Measurements from ENCODE around the gene CTBP2. TPM values are rescaled to one million over a fixed set of nuclear protein-coding genes. Genes with fewer than 3 reads are reported as not detected.

The CTBP2 gene
- total RNA-seq, 1 donor from 2014 or later: 90.6 TPM

DNA sequence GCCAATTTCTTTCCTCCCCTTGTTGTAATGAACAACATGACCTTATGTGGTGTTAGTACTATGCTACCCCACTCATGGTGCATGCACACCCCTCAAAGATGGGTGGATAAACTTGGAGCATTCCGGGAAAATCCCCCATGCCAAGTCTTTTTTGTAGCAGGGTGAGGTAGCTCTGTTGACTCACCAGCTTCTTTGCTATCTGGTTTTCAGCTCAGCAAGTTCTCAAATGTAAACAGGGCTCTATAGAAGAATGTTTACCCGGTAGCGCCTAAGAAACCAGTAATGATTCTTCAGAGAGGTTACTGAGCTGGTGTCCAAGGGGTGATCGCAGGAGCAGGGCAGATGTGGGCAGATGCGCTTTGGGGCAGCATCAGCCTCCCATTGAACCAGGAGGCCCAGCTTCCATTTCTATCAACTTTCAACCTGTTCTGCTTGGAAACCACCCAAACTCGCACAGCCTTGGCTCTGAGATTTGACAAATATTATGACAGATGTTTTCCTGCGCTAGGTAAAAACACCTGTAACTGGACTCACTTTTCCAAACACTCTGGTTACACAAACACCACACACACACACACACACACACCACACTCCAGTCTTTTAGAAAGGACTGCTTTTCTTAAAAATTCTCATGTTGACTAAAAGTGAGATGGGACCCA is 130.7 kb downstream of the CTBP2 start:
- Mint-ChIP-seq H3K36me3 (ENCODE audit: low read depth) (peaks cover 4% of the 10 kb centered on the region), H3K27me3 (ENCODE audit: low read depth) (no peaks in the 10 kb centered on the region), H3K4me3 (ENCODE audit: unreplicated experiment) (no peak overlapping the region), H3K27ac (ENCODE audit: unreplicated experiment) (peak overlapping the region; percentile 84), H3K4me1 (ENCODE audit: low read depth) (peaks cover 68% of the 10 kb centered on the region), H3K9me3 (ENCODE audit: low read depth) (no peaks in the 10 kb centered on the region)
- TF ChIP-seq, protein P1, sequence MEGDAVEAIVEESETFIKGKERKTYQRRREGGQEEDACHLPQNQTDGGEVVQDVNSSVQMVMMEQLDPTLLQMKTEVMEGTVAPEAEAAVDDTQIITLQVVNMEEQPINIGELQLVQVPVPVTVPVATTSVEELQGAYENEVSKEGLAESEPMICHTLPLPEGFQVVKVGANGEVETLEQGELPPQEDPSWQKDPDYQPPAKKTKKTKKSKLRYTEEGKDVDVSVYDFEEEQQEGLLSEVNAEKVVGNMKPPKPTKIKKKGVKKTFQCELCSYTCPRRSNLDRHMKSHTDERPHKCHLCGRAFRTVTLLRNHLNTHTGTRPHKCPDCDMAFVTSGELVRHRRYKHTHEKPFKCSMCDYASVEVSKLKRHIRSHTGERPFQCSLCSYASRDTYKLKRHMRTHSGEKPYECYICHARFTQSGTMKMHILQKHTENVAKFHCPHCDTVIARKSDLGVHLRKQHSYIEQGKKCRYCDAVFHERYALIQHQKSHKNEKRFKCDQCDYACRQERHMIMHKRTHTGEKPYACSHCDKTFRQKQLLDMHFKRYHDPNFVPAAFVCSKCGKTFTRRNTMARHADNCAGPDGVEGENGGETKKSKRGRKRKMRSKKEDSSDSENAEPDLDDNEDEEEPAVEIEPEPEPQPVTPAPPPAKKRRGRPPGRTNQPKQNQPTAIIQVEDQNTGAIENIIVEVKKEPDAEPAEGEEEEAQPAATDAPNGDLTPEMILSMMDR (IDR thresholded peaks at IDR 0.05): no peak
- DNase-seq (ENCODE audit: low spot score): no peak

DNA sequence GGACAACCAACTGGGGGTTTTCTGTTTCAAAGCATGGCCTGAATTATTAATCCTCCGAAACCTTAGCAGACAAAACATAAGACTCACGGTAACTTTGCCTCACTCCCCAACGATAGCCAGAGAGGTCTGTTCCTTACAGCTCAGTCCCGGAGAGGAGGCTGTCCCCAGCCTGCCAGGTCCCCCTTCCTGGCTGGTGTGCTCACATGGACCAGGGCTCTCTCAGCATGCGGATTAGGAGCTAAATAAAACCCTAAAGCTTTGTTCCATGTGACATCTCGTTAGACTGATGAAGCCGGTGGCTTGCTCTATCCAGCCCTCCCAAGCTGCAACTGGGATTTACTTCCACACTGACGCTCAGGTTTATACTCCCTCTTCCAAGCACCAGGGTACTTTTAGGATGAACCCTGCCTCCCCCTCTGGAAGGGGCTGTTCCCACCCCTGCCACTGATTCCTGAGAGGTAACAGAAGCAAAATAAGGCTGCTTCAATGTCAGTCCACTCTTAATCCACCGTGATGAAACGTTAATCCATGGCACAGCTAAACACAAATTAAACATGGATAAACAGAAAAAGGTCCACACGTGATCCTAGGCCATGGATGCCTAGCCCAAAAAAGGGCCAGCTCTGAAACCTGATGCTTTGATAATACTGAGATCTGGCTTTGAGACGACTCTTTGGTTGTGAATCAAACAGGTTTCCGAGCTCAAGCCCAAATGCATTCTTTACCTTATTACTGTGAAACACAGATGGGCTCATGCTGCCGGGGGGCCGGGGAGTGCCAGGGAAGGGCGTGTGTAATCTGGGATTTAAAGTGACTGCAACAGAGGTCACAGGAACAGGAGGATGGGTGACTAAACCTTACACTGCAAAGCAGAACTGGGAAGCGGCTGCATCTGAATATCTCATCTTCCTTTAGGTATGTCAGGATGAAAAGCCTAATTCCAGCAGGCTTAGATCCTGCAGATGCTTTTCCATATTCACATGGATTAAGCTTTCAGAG is 132.2 kb downstream of the CTBP2 start:
- H3K27me3 Mint-ChIP-seq (ENCODE audit: low read depth): no peaks in the 10 kb centered on the region
- no peaks in the 10 kb centered on the region for H3K9me3 Mint-ChIP-seq (ENCODE audit: low read depth)
- peaks cover 71% of the 10 kb centered on the region for H3K4me1 Mint-ChIP-seq (ENCODE audit: low read depth)
- H3K36me3 Mint-ChIP-seq (ENCODE audit: low read depth): peaks cover 6% of the 10 kb centered on the region
- TF ChIP-seq, protein P1 (IDR thresholded peaks at IDR 0.05): no peak
- no peak overlapping the region for H3K4me3 Mint-ChIP-seq (ENCODE audit: unreplicated experiment)
- H3K27ac Mint-ChIP-seq (ENCODE audit: unreplicated experiment): peak overlapping the region; percentile 58
- DNase-seq (ENCODE audit: low spot score): peak; percentile 38

DNA sequence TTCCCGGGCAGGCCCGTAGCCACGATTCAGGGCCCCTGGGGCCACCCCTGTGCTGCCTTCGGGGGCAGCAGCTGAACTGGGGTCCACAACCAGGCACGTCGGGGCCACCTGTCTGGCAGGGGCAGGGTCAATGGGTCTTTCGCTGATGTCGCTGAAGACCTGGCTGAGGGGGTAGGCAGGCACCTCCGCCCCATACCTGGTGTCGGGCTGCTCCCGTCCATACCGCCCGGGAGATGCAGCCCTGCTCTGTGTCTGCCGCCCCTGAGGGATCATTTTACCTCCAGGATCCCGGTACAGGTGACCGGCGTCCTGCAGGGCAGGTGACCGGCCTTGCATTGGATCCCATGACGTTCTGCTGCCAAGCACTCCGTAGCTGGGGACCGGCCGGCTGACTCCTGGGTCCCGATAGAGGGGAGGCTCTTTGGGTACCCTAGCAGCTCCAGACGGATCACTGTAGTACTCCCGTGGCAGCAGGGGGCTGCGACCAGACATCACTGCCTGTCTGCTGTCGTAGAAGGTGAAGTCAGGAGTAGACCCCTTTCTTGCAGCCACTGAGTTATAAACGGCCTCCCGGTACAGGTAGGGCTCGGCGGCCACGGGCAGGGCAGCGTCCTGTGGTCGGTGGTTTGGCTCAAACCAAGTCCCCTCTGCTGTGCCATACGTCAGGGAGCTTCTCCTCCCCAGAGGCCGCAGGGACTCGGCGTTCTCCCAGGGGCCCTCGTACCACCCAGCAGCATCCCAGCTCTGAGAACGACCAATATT is 133.2 kb downstream of the CTBP2 start:
- DNase-seq (ENCODE audit: low spot score): peak; percentile 88
- H3K9me3 Mint-ChIP-seq (ENCODE audit: low read depth): no peaks in the 10 kb centered on the region
- H3K4me3 Mint-ChIP-seq (ENCODE audit: unreplicated experiment): no peak overlapping the region
- H3K4me1 Mint-ChIP-seq (ENCODE audit: low read depth): peaks cover 73% of the 10 kb centered on the region
- TF ChIP-seq, protein P1 (IDR thresholded peaks at IDR 0.05): no peak
- H3K27ac Mint-ChIP-seq (ENCODE audit: unreplicated experiment): no peak overlapping the region
- no peaks in the 10 kb centered on the region for H3K27me3 Mint-ChIP-seq (ENCODE audit: low read depth)
- peaks cover 7% of the 10 kb centered on the region for H3K36me3 Mint-ChIP-seq (ENCODE audit: low read depth)

DNA sequence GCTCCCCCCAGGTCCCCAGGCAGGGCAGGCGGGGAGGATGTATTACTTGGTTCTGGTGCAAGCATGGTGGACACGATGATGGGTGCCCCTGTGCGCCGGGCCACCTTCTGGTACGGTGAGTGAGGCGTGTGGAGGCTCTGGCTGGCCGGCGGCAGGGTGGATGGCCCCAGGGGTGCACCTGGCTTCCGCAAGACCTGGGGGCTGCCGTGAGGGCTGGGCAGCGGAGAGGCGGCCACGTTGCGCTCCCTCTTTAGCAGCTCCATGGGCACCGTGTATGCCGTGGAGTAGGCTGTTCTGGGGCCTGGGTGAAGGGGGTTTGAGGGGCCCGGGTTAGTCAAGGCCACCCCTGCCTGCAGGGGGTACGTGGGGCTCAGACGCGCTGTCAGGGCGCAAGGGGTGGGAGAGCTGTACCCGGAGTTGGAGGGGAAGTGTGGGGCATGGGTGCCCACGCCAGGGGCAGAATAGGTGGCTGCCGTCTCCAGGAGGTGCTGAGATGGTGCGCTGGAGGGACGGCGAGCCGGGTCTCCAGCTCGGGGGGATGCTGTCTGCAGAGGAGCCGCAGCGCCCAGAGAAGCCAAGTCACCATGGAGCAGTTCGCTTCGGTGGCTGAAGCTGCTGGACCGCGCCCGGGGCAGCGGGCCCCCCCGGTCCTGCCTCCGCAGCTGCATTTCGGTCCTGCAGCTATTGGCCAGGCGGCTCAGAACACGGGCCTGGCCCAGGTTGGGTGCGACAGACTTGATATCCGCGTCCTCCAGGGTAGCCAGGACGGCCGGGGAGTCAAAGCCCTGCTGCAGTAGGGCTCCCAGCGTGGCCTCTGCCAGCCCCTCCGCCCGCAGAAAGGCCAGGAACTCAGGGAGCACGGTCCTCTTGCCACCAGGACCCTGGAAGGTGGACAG is 134.1 kb downstream of the CTBP2 start:
- no peak overlapping the region for H3K27ac Mint-ChIP-seq (ENCODE audit: unreplicated experiment)
- H3K9me3 Mint-ChIP-seq (ENCODE audit: low read depth): no peaks in the 10 kb centered on the region
- peak; percentile 90 for DNase-seq (ENCODE audit: low spot score)
- no peaks in the 10 kb centered on the region for H3K27me3 Mint-ChIP-seq (ENCODE audit: low read depth)
- TF ChIP-seq, protein P1 (IDR thresholded peaks at IDR 0.05): no peak
- no peak overlapping the region for H3K4me3 Mint-ChIP-seq (ENCODE audit: unreplicated experiment)
- peaks cover 11% of the 10 kb centered on the region for H3K36me3 Mint-ChIP-seq (ENCODE audit: low read depth)
- H3K4me1 Mint-ChIP-seq (ENCODE audit: low read depth): peaks cover 77% of the 10 kb centered on the region
